HG03135 (cell line): ENCODE measurements around the gene RASA3.

Experiments used
- ATAC-seq: cut with Tn5 transposase; IDR thresholded peaks from one replicate; pipeline ENCODE4 v1.9.1; 2021; ENCODE audit warnings: mild to moderate bottlenecking, moderate library complexity; ENCODE audit not compliant: unreplicated experiment

The RASA3 gene

GRCh38 chr13:114010401-114011101 is 121.9 kb downstream of the RASA3 start:
- no peak for ATAC-seq

GRCh38 chr13:114009590-114010400 is 122.6 kb downstream of the RASA3 start:
- ATAC-seq, result no peak

GRCh38 chr13:114008964-114009589 is 123.3 kb downstream of the RASA3 start:
- no peak for ATAC-seq

- no peak for ATAC-seq
Observed at GRCh38 chr13:114007566-114007965, 124.9 kb downstream of the RASA3 start.

GRCh38 chr13:114005206-114005724 is 127.2 kb downstream of the RASA3 start:
- ATAC-seq, result no peak

GRCh38 chr13:114004420-114005205 is 127.8 kb downstream of the RASA3 start:
- ATAC-seq, result no peak

GRCh38 chr13:114002771-114003321 is 129.6 kb downstream of the RASA3 start:
- ATAC-seq, result no peak

GRCh38 chr13:114002009-114002544 is 130.3 kb downstream of the RASA3 start:
- ATAC-seq, result no peak

GRCh38 chr13:114001331-114002008 is 131.0 kb downstream of the RASA3 start:
- no peak for ATAC-seq

- ATAC-seq, result no peak
Observed at GRCh38 chr13:114000151-114001040, 132.0 kb downstream of the RASA3 start.

GRCh38 chr13:113999618-113999910 is 132.9 kb downstream of the RASA3 start:
- no peak for ATAC-seq

GRCh38 chr13:113998781-113999617 is 133.4 kb downstream of the RASA3 start:
- no peak for ATAC-seq

GRCh38 chr13:113997845-113998751 is 134.3 kb downstream of the RASA3 start:
- ATAC-seq, result no peak

GRCh38 chr13:113996912-113997745 is 135.3 kb downstream of the RASA3 start:
- ATAC-seq, result no peak

- ATAC-seq, result no peak
Observed at GRCh38 chr13:113996081-113996911, 136.1 kb downstream of the RASA3 start.
